Measurements from ENCODE around the gene ARAP1. TPM values are rescaled to one million over a fixed set of nuclear protein-coding genes. Genes with fewer than 3 reads are reported as not detected.

The ARAP1 gene
- total RNA-seq, 2 donors from 2014 or later = 70.4 to 89.8 TPM

DNA sequence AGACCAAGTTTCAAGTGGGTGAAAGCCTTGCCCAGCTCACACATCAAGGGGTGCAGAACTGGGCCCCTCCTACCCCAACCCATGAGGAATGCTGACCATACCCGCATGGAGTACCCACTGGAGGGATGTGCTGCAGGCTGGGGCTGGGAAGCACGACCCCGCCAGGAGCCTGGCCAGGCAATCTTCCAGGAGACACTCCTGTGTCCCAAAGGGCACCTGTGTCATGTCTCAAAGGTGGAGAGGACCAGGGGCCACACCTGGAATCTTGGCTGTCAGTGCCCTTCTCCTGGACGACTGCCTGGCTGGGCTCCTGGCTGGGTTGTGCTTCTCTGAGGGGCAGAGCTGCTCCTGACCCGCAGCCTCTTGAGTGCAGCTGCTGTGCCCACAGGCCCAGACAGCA is 6.7 kb downstream of the ARAP1 start:
- H3K27me3 ChIP-seq = no peaks in the 10 kb centered on the region
- no peak overlapping the region for H3K27ac ChIP-seq
- H3K9ac ChIP-seq (ENCODE audit: low read depth in 2 of 2, low read length in 2 of 2) = no peak overlapping the region
- no peaks in the 10 kb centered on the region for H3K36me3 ChIP-seq
- no peaks in the 10 kb centered on the region for H3K9me3 ChIP-seq
- no peak for TF ChIP-seq CTCF (IDR thresholded peaks at IDR 0.05)
- no peak overlapping the region for H3K4me3 ChIP-seq
- DNase-seq = no peak
- H3K4me1 ChIP-seq = peaks cover 8% of the 10 kb centered on the region
- intact Hi-C loops (cut with DNase I) = no loop called here

DNA sequence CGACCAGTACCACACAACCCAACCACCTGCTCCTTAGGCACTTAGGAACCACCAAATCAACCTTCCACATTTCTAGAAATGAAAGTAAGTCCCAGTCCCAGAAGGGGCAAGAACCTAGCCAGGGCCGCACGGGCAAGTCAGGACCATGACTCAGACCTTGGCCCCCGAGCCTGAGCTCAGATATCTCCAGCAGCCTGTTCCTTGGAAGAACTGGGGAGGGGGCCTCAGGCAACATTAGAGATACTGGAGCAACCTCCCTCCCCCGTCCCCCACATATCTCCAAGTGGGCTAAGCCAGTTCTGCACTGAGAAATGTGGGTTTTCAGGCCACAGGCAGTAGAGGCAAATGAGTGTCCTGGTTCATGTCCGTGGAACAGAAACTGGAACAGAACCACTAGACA is 7.7 kb downstream of the ARAP1 start:
- Histone ChIP-seq H3K4me1 (peaks cover 8% of the 10 kb centered on the region), H3K27ac (no peak overlapping the region), H3K27me3 (no peaks in the 10 kb centered on the region), H3K36me3 (no peaks in the 10 kb centered on the region), H3K9ac (ENCODE audit: low read depth in 2 of 2, low read length in 2 of 2) (no peak overlapping the region), H3K9me3 (no peaks in the 10 kb centered on the region), H3K4me3 (no peak overlapping the region)
- no peak for DNase-seq
- TF ChIP-seq CTCF (IDR thresholded peaks at IDR 0.05) = no peak
- intact Hi-C loops (cut with DNase I) = no loop called here

GRCh38 chr11:72743321-72744221 is 8.6 kb downstream of the ARAP1 start:
- no peaks in the 10 kb centered on the region for H3K27me3 ChIP-seq
- no peaks in the 10 kb centered on the region for H3K36me3 ChIP-seq
- H3K9me3 ChIP-seq = no peaks in the 10 kb centered on the region
- no peak for TF ChIP-seq CTCF (IDR thresholded peaks at IDR 0.05)
- no peak for DNase-seq
- H3K27ac ChIP-seq = no peak overlapping the region
- H3K9ac ChIP-seq (ENCODE audit: low read depth in 2 of 2, low read length in 2 of 2) = no peak overlapping the region
- peaks cover 8% of the 10 kb centered on the region for H3K4me1 ChIP-seq
- intact Hi-C loops (cut with DNase I) = no loop called here
- no peak overlapping the region for H3K4me3 ChIP-seq

DNA sequence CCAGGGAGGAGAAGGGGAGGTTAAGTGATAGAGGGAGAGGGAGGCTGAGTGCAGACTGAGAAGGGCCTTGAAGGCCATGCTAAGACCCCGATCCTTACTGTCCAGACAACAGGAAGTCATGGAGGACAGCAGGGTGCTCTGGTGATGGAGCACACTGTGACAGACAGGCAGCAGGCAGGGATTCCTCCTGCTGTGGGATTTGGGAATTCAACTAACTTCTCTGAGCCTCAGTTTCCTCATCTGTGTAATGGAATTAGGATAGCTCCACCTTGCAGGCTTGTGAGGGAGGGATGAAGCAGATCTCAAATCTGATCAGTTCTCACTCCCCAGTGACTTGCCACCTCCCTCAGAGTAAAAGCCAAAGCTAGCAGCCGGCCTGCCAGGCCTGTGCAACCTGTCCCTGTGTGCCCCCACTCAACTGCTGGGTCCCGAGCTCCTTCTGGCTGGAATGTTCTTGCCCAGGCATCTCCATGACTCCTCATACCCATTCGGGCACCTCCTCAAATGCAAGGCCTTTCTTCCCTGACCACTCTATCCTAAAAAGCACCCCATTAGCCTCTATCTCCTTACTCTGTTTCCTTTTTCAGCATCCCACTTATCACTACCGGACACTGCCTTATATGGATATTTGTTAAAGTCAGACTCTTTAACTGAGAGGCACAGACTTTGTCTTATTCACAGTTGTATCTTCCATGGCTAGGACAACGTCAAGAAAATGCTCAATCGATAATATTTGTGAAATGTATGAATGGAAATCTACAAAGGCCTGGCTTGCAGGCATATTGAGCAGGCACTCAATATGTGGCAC is 9.5 kb downstream of the ARAP1 start:
- Histone ChIP-seq H3K9ac (ENCODE audit: low read depth in 2 of 2, low read length in 2 of 2) (no peak overlapping the region), H3K4me3 (no peak overlapping the region), H3K27ac (no peak overlapping the region), H3K9me3 (no peaks in the 10 kb centered on the region), H3K4me1 (peaks cover 8% of the 10 kb centered on the region), H3K36me3 (no peaks in the 10 kb centered on the region), H3K27me3 (no peaks in the 10 kb centered on the region)
- intact Hi-C loops (cut with DNase I) = no loop called here
- DNase-seq = no peak
- TF ChIP-seq CTCF (IDR thresholded peaks at IDR 0.05) = no peak

- peak overlapping the region; percentile 4 to 58 for H3K9ac ChIP-seq (ENCODE audit: low read depth in 2 of 2, low read length in 2 of 2)
- H3K9me3 ChIP-seq = no peaks in the 10 kb centered on the region
- H3K27me3 ChIP-seq = no peaks in the 10 kb centered on the region
- H3K4me1 ChIP-seq = peaks cover 8% of the 10 kb centered on the region
- no peak overlapping the region for H3K4me3 ChIP-seq
- peak overlapping the region; percentile 29 for H3K27ac ChIP-seq
- no peak for DNase-seq
- H3K36me3 ChIP-seq = no peaks in the 10 kb centered on the region
- intact Hi-C loops (cut with DNase I) = no loop called here
- no peak for TF ChIP-seq CTCF (IDR thresholded peaks at IDR 0.05)
These were observed 10.2 kb downstream of the ARAP1 start for GRCh38 chr11:72741849-72742512.

All from colonic mucosa (tissue), 4 donors.